Measurements from ENCODE around the gene SPOCD1. TPM values are rescaled to one million over a fixed set of nuclear protein-coding genes. Genes with fewer than 3 reads are reported as not detected.

Gene SPOCD1
- total and polyA plus RNA-seq, 2 of the 4 experiments (the other 2 are of a cell fraction): 59.7 to 132 TPM

- no peak overlapping the region for H4K8ac ChIP-seq (ENCODE audit: low read depth in 2 of 2, low read length in 2 of 2)
- H3K56ac ChIP-seq (ENCODE audit: extremely low read depth, insufficient read depth, low read length): no peak overlapping the region
- no peak overlapping the region for H2BK120ac ChIP-seq (ENCODE audit: low read depth, low read length)
- H3K23ac ChIP-seq (ENCODE audit: low read depth, low read length): no peak overlapping the region
- intact Hi-C loops (cut with micrococcal nuclease): no loop called here
- no peaks in the 10 kb centered on the region for H4K20me1 ChIP-seq (ENCODE audit: insufficient read depth, low read length)
- H2AK9ac ChIP-seq (replicated peaks; ENCODE audit: low read depth, low read length, poor library complexity): no peak overlapping the region
- H3K4ac ChIP-seq (ENCODE audit: low read depth, low read length): no peak overlapping the region
- no peak overlapping the region for H2BK20ac ChIP-seq (ENCODE audit: low read depth, low read length)
- ChIA-PET CTCF (interaction anchor here (0.7 to 1.8 kb wide), 2 partner anchors 126 to 152 kb away, joined by 3 to 4 read pairs; partner anchors contain the start of gene PTP4A2), POLR2A (ENCODE audit: unreplicated experiment) (no interaction called here)
- DNase-seq (no peak), ATAC-seq (ENCODE audit: low read depth) (no peak)
- H3K4me2 ChIP-seq (ENCODE audit: low read depth, low read length): no peak overlapping the region
- no peak overlapping the region for H3K27ac ChIP-seq (ENCODE audit: insufficient read depth, low read length)
- no peak overlapping the region for H3K4me3 ChIP-seq (ENCODE audit: insufficient read depth, low read depth, low read length)
- no peak overlapping the region for H2AK5ac ChIP-seq (ENCODE audit: low read depth, low read length)
- H2BK5ac ChIP-seq (ENCODE audit: low read depth, low read length, poor library complexity, severe bottlenecking): no peak overlapping the region
- WGBS, 2 experiments (ENCODE audit: extremely low coverage in 2 of 2, insufficient read length in 1 of 2): no CpG with 5 or more reads among the region's 9 CpGs
- H3K4me1 ChIP-seq (ENCODE audit: control insufficient read depth, insufficient read depth, low read length): peaks cover 3% of the 10 kb centered on the region
- in situ Hi-C loops (cut with MboI; ENCODE audit: low sequenced_read_pairs): loop anchor here (5.0 kb wide), 1 partner anchor 150 kb away; no protein-coding TSS in a partner anchor
- H3K14ac ChIP-seq (replicated peaks; ENCODE audit: low read depth, low read length): no peak overlapping the region
- no TSS peak for BruUV-seq (replicated peaks)
- no peak overlapping the region for H3K9ac ChIP-seq (ENCODE audit: low read depth, low read length)
- peaks cover 9% of the 10 kb centered on the region; the same call in 1 of the 2 replicates for H3K9me1 ChIP-seq (ENCODE audit: insufficient read depth, low read length)
- peaks cover 0 to 6% of the 10 kb centered on the region in 2 experiments; a peak in 2 of 4 replicates for H3K79me1 ChIP-seq (ENCODE audit: low read depth in 1 of 2, low read length in 2 of 2)
- no peaks in the 10 kb centered on the region for H3K36me3 ChIP-seq (ENCODE audit: control insufficient read depth, insufficient read depth, low read length)
- H2BK15ac ChIP-seq (ENCODE audit: low read depth, low read length): no peak overlapping the region
- H4K5ac ChIP-seq (ENCODE audit: low read depth, low read length): no peak overlapping the region
- no peak overlapping the region for H2AFZ ChIP-seq (replicated peaks; ENCODE audit: low read length, poor library complexity)
- H4K91ac ChIP-seq (ENCODE audit: insufficient read depth, low read depth, low read length): no peak overlapping the region
- no peaks in the 10 kb centered on the region for H3K9me3 ChIP-seq (ENCODE audit: control insufficient read depth, insufficient read depth, low read length)
- dilution Hi-C loops (cut with HindIII; ENCODE audit: low sequenced_read_pairs, unreplicated experiment): no loop called here
- H3K27me3 ChIP-seq (ENCODE audit: control insufficient read depth, insufficient read depth, low read length): no peaks in the 10 kb centered on the region
- H3K18ac ChIP-seq (ENCODE audit: low read depth, low read length): no peak overlapping the region
- TF ChIP-seq MAFK (IDR thresholded peaks at IDR 0.05; ENCODE audit: low read depth, low read length): no peak
- TF ChIP-seq NFE2L2 (IDR thresholded peaks at IDR 0.05; ENCODE audit: low read depth, low read length): no peak
- TF ChIP-seq SMC3 (IDR thresholded peaks at IDR 0.05; ENCODE audit: low read depth, low read length): no peak
- TF ChIP-seq CEBPB (IDR thresholded peaks at IDR 0.05; ENCODE audit: low read depth, low read length): no peak
- no peak for TF ChIP-seq CTCF (conservative IDR thresholded peaks at IDR 0.05; ENCODE audit: low read depth, low read length)
- TF ChIP-seq MXI1 (IDR thresholded peaks at IDR 0.05; ENCODE audit: borderline replicate concordance, low read depth, low read length): no peak
- no peak for TF ChIP-seq MAZ (IDR thresholded peaks at IDR 0.05; ENCODE audit: borderline replicate concordance, low read depth, low read length)
- no peak for TF ChIP-seq ELK1 (IDR thresholded peaks at IDR 0.05; ENCODE audit: borderline replicate concordance, low read depth, low read length)
- TF ChIP-seq CHD1 (IDR thresholded peaks at IDR 0.05; ENCODE audit: low read depth, low read length): no peak
- no peak for TF ChIP-seq FOS (IDR thresholded peaks at IDR 0.05; ENCODE audit: low read depth, low read length)
- TF ChIP-seq POLR2A (IDR thresholded peaks at IDR 0.05; ENCODE audit: low read depth, low read length): no peak
- no peak for TF ChIP-seq BHLHE40 (IDR thresholded peaks at IDR 0.05; ENCODE audit: low read depth, low read length)
- TF ChIP-seq RCOR1 (IDR thresholded peaks at IDR 0.05; ENCODE audit: insufficient replicate concordance, low read length): no peak
- TF ChIP-seq RFX5 (IDR thresholded peaks at IDR 0.05; ENCODE audit: low read depth, low read length): no peak
- no peak for TF ChIP-seq USF2 (IDR thresholded peaks at IDR 0.05; ENCODE audit: low read depth, low read length)
Observed at GRCh38 chr1:31812158-31812829, 3.5 kb downstream of the SPOCD1 start.
